Measurements from ENCODE around the gene RHOA.
"Not testable (repeated sequence)": the region's sequence is repeated elsewhere in the genome, so short reads cannot be mapped to it uniquely, and the experiment has no call there.

The RHOA gene

GRCh38 chr3:49358884-49359225, 52.9 kb downstream of the RHOA start:
- no peak for DNase-seq

- peak; percentile 81 for DNase-seq
Observed at GRCh38 chr3:49358217-49358883, 53.4 kb downstream of the RHOA start, which contains the start of gene GPX1. GPX1 (minus strand) TSS chr3:49358353; CDS start chr3:49358278, 75 bp downstream.

GRCh38 chr3:49357443-49358216, 54.1 kb downstream of the RHOA start:
- not testable (repeated sequence) for DNase-seq

GRCh38 chr3:49357095-49357442, 54.7 kb downstream of the RHOA start:
- DNase-seq: not testable (repeated sequence)

GRCh38 chr3:49352890-49353421, 58.8 kb downstream of the RHOA start:
- DNase-seq: no peak

- no peak for DNase-seq
Observed at GRCh38 chr3:49352281-49352680, 59.5 kb downstream of the RHOA start.

GRCh38 chr3:49351521-49352011, 60.2 kb downstream of the RHOA start:
- DNase-seq: no peak

GRCh38 chr3:49349348-49350114, 62.2 kb downstream of the RHOA start:
- DNase-seq: no peak

- DNase-seq: not testable (repeated sequence)
Observed at GRCh38 chr3:49348361-49348760, 63.4 kb downstream of the RHOA start.

GRCh38 chr3:49346797-49347251, 65.0 kb downstream of the RHOA start:
- no peak for DNase-seq

- no peak for DNase-seq
Observed at GRCh38 chr3:49343163-49343562, 68.6 kb downstream of the RHOA start.

- DNase-seq: no peak
Observed at GRCh38 chr3:49341996-49342395, 69.8 kb downstream of the RHOA start.

- peak; percentile 88 for DNase-seq
Observed at GRCh38 chr3:49339941-49340800, 71.6 kb downstream of the RHOA start, which contains the start of gene USP4. USP4 (minus strand) TSS chr3:49340053; CDS start chr3:49340024, 29 bp downstream.

- DNase-seq: peak; percentile 54
Observed at GRCh38 chr3:49339581-49339940, 72.2 kb downstream of the RHOA start.

- DNase-seq: no peak
Observed at GRCh38 chr3:49333916-49334633, 77.7 kb downstream of the RHOA start.

GRCh38 chr3:49333091-49333490, 78.7 kb downstream of the RHOA start:
- DNase-seq: no peak

GRCh38 chr3:49329186-49329585, 82.6 kb downstream of the RHOA start:
- DNase-seq: no peak

GRCh38 chr3:49328350-49328749, 83.4 kb downstream of the RHOA start:
- DNase-seq: not testable (repeated sequence)

GRCh38 chr3:49327485-49327884, 84.3 kb downstream of the RHOA start:
- no peak for DNase-seq

GRCh38 chr3:49324768-49325167, 87.0 kb downstream of the RHOA start:
- no peak for DNase-seq

- no peak for DNase-seq
Observed at GRCh38 chr3:49316696-49317457, 94.9 kb downstream of the RHOA start.
